Fibroblast of villous mesenchyme (primary cell): Measurements from ENCODE around the gene TXLNA. TPM values are rescaled to one million over a fixed set of nuclear protein-coding genes. Genes with fewer than 3 reads are reported as not detected.

Source experiments
- DNase-seq: peaks from one replicate; pipeline ENCODE4 v3.0.0-alpha.2; 2010; ENCODE audit warnings: low read depth
- H3K4me3 ChIP-seq: 2 replicates; pipeline ENCODE4 v1.5.1; 2011; ENCODE audit warnings: low read depth, mild to moderate bottlenecking, low read length
- total RNA-seq: library from RNA; depleted of rRNA; stranded (reverse); fragments of >200 nt; gene quantifications from 2 replicates; pipeline ENCODE4 v1.2.3, GENCODE V29; 2012
- TF ChIP-seq, protein P1 (sequence below): IDR thresholded peaks from 2 replicates; pipeline ENCODE4 v1.5.1; 2012; ENCODE audit warnings: low read depth, mild to moderate bottlenecking, low read length; ENCODE audit not compliant: insufficient read depth

Gene TXLNA
- total RNA-seq, 1 donor = 128 TPM

DNA sequence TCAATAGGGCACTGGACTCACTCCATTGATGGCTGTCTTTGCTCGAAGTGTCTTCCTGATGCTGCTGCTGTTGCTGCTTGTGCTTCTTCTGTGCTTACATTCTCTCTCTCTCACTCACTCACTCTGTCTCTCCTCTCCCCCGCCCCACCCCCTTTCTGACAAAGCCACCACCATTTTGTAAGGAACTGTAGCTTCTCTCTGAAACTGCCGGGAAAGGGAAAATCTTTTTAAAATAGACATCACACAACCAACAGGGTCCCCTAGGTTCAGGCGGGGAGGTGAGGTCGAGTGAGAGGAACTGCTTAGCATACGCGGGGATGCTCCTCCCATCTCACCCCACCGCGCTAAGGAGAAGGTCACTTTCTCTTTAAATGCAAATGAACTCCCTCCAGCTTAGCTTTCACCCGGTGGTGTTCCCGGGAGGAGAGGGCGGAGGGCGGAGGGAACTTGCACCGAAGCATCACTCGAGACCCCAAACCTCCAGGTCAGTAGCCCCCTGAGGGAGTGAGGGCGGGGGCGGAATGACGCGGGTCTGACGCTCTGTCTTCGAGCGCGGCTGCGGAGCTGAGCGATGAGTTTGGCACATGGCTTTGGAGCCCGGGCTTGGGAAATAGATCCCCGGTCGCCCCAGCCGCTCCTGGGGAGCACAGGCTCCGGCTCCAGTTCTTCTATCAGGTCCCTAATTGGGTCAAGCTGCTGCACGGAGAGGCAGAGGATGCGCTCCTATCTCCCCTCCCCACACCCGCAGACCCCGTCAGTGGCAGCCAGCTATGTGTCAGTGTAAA is 20.9 kb downstream of the TXLNA start, which contains the start of gene CCDC28B:
Gene CCDC28B (plus strand): TSS at position 370 of the 785 bp plus-strand sequence. CDS start 1,341 bp downstream, outside the sequence.
- DNase-seq = peak; percentile 78

DNA sequence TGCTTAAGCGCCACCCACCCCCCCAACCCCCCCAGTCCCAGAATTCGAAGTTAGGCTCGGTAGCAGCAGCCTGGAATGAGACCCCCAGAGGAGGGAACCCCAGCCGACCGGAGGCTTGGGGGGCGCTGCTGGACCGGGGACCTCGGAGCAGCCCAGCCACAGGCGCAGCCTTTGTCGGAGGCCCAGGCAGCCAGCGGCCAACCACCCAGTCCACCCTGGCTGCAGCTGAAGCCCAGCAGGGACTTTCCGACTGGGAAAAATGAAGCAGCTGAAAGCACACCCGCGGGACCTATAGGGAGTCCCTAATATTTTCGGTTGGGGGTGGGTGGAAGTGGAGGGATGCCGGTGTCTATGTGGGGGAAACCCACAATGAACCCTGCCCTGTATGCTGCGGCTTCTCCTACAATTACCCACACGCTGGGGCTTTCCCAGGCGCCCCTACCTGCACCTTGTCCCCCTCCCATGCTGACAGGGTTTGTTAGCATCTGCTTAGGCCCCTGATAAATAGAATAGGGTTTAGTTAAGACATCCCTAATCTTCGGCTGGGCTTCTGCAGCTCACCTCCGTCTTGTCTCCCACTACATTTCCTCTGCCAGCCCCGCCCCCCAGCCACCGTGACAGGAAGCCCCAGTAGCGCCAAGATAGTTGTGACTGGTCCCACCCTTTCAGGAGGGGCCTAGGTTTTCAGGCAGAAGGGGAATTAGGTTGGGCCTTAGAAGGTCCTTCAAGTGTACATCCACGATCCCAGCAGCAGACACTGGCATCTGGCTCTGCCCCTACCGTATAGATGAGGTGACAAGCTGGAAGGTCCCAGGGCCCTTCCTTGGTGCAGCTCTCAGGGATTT is 21.8 kb downstream of the TXLNA start:
- TF ChIP-seq, protein P1, sequence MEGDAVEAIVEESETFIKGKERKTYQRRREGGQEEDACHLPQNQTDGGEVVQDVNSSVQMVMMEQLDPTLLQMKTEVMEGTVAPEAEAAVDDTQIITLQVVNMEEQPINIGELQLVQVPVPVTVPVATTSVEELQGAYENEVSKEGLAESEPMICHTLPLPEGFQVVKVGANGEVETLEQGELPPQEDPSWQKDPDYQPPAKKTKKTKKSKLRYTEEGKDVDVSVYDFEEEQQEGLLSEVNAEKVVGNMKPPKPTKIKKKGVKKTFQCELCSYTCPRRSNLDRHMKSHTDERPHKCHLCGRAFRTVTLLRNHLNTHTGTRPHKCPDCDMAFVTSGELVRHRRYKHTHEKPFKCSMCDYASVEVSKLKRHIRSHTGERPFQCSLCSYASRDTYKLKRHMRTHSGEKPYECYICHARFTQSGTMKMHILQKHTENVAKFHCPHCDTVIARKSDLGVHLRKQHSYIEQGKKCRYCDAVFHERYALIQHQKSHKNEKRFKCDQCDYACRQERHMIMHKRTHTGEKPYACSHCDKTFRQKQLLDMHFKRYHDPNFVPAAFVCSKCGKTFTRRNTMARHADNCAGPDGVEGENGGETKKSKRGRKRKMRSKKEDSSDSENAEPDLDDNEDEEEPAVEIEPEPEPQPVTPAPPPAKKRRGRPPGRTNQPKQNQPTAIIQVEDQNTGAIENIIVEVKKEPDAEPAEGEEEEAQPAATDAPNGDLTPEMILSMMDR = no peak
- peak overlapping the region; percentile 86 for H3K4me3 ChIP-seq
- peak; percentile 53 for DNase-seq

More for the DNA sequence above, 20.9 kb downstream of the TXLNA start, which contains the start of gene CCDC28B:
- TF ChIP-seq, protein P1 = no peak
- H3K4me3 ChIP-seq = peak within 1 kb of the TSS; percentile 86

DNA sequence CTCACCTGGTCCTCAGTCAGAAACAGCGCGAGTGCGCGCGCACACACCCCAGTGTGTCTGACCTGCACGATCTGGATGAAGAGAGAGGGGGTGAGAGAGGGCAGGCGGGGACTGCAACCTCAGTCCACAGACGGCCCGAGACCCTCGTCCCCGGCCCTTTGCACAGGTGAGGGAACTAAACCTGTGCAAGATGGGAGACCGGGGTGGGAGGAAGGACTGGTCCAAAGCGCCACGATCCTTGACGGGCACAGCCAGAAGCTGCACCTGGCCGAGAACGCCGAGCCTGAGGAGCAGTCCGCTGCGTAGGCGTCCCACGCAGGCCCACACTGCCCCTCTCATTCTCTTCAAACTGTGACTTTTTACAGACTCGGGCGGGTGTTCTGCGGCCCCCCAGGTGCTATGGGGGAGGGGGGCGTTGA is 25.5 kb downstream of the TXLNA start:
- H3K4me3 ChIP-seq = peak overlapping the region; percentile 79
- TF ChIP-seq, protein P1 = no peak
- no peak for DNase-seq

DNA sequence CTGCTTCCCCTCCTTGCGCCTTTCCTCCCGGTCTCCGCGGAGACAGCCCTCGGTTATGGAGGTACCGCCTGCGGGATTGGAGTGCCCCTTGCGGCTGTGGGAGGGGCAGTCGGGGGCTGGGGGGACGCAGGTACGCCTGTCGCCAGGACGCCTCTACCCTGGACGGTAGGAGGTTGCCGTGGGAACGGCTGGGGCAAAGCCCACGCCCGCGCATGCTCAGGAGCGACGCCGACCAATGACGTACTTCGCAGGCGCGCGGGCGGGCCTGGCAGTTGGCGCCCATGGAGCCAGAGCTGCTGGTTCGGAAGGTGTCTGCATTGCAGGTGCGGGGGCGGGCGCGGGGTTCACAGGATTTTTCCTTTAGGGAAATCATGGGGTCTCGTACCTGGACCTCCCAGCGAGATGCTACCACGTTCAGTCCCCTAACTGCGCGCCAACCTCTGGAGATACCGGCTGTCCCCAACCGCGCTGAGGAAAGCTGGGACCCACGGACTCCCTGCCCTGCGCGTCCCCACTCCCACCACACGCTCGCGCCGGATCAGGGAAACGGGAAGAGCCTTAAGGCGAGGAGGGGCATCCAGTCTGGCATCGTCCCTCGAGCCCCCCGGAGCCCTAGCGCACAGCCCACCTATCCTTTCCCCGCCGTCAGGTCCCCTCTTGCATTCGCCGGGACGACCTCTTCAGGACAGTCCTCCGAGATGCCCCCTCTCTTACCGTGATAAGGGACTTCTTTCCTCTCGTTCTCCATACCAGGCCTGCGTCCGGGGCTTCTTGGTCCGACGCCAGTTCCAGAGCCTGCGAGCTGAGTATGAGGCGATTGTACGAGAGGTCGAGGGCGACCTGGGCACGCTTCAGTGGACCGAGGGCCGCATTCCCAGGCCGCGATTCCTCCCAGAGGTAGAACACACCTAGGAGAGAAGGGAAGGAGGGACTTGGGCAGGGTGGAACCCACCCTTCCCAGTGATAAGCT is 26.2 kb downstream of the TXLNA start, which contains the start of gene IQCC:
Gene IQCC (plus strand): TSS at position 271 of the 970 bp plus-strand sequence. CDS start 11 bp downstream, at position 282.
- peak; percentile 80 for DNase-seq
- TF ChIP-seq, protein P1 = no peak
- H3K4me3 ChIP-seq = peak within 1 kb of the TSS; percentile 79

DNA sequence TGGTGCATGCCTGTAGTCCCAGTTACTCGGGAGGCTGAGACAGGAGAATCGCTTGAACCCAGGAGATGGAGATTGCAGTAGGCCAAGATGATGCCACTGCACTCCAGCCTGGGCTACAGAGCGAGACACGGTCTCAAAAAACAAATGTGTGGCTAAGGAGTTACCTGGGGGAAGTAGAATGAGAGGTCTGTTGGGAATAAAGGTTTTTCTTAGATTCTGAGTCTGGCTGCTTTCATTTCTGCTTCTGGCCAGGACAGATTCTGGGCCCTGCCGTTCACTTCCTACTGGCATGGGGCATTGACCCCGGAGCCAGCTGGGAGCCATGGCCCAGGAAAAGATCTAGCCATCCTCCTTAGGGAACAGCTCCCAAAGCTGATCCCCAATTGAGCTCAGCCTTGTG is 29.0 kb downstream of the TXLNA start:
- no peak overlapping the region for H3K4me3 ChIP-seq
- DNase-seq = no peak
- TF ChIP-seq, protein P1 = no peak

DNA sequence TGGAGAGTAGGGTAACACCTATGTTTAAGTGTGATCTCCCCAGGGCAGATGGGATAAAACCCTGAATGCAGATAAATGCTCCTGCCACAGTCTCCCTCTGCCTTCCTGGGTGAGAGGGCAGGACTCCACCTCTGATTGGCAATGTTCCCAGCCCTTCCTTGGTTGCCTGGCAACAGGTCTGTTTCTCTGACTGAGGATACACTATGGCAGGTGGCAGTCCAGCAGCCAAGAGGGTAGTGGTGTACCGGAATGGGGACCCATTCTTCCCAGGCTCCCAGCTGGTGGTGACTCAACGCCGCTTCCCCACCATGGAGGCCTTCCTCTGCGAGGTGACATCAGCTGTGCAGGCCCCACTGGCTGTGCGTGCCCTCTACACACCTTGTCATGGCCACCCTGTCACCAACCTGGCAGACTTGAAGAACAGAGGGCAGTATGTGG is 29.4 kb downstream of the TXLNA start, which contains the start of gene DCDC2B:
Gene DCDC2B (plus strand): TSS at position 199 of the 438 bp plus-strand sequence. CDS start 5 bp downstream, at position 204.
- H3K4me3 ChIP-seq = no peak within 1 kb of the TSS
- peak; percentile 35 for DNase-seq
- TF ChIP-seq, protein P1 = no peak
